ENCODE results near the gene TMEM45B. TPM values are rescaled to one million over a fixed set of nuclear protein-coding genes. Genes with fewer than 3 reads are reported as not detected.

Gene TMEM45B
- total and polyA plus RNA-seq, 8 donors, result 0.51 to 3.1 (median 1.6) TPM

DNA sequence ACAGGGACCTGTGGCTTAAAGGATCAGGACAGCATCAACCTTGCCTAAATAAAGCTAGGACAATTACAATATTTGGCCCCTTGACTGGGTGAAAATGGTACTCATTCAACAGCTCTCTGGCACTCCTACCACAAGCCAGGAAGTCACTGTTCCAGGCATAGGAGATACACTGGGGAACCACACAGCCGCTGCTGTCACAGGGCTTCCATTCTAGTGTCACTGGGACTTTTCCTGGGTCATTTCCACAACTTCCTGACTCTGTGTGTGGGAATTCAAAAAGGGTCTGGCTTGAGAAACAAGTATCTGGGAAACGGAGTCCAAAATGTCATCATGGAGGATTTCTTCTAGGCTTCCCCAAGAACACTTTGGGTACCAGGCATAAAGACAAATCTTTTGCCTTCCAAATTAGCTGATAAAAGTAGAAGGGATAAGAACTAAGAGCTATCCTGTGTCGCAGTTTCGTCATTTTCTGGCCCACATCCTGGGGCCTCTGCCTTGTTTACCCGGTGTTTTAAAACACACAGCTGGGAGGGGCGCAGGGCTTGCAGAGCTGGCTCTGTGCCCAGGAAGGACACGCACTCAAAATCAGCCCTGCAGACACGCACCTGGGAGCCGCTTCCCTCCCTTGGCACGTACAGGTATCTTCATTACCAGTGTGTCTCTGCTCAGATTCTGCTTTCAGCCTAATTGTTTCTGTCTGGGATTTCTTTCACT lies 38.0 kb downstream of the TMEM45B start:
- Histone ChIP-seq H3K9me3 (no peaks in the 10 kb centered on the region), H3K4me3 (no peak overlapping the region), H3K4me1 (peaks cover 0 to 9% (median 3%) of the 10 kb centered on the region in 3 donors), H3K27me3 (no peaks in the 10 kb centered on the region), H3K36me3 (no peaks in the 10 kb centered on the region), H3K27ac (peak overlapping the region in 2 of 4 donors; percentile 46 to 57)
- intact Hi-C loops (cut with DNase I), result no loop called here
- TF ChIP-seq, protein P1, sequence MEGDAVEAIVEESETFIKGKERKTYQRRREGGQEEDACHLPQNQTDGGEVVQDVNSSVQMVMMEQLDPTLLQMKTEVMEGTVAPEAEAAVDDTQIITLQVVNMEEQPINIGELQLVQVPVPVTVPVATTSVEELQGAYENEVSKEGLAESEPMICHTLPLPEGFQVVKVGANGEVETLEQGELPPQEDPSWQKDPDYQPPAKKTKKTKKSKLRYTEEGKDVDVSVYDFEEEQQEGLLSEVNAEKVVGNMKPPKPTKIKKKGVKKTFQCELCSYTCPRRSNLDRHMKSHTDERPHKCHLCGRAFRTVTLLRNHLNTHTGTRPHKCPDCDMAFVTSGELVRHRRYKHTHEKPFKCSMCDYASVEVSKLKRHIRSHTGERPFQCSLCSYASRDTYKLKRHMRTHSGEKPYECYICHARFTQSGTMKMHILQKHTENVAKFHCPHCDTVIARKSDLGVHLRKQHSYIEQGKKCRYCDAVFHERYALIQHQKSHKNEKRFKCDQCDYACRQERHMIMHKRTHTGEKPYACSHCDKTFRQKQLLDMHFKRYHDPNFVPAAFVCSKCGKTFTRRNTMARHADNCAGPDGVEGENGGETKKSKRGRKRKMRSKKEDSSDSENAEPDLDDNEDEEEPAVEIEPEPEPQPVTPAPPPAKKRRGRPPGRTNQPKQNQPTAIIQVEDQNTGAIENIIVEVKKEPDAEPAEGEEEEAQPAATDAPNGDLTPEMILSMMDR (IDR thresholded peaks at IDR 0.05), result no peak
- FAIRE-seq, result no peak
- WGBS, 2 donors, result 11% methylated on average over 10 of the region's 10 CpGs
- ATAC-seq, result peak; percentile 67 to 92 (median 90)
- DNase-seq, result peak; percentile 58 to 84 (median 74)

DNA sequence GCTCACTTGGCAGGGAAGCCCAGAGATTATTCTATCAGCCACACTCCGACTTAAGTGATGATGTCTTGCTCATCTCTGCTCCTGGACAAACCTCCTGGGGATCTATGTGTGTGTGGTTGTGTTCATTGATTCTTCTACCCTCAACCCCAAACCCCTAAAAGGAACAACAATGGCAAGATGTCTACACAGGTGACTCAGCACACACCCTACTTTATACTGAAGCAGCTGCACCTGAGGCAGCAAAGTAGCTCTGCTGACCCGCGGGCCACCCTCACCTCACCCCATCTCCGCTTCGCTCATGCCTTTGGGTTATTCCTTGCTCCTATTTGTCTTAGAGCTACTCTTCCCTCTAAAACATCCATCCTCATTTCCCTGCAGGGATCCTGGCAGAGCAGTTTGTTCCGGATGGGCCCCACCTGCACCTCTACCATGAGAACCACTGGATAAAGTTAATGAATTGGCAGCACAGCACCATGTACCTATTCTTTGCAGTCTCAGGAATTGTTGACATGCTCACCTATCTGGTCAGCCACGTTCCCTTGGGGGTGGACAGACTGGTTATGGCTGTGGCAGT lies 38.7 kb downstream of the TMEM45B start:
- H3K9me3 ChIP-seq, result no peaks in the 10 kb centered on the region

DNA sequence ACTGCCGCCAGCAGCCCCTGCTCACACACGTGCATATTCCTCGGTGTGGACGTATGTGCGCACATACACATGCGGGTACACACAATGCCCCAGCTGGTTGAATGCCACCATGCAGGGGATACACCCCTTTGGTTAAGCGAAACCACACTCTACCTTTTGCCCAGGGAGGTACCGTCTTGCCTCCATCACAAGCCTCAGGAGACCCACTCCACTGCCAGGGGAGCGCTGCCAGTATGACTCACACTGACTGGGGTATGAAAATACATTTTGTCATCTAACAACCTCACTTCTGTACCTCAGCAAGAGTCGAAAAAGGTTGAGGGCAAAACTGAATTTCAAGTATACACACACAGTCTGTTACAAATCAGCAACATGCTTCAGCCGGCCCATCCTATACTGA lies 39.4 kb downstream of the TMEM45B start:
- FAIRE-seq (no peak), ATAC-seq (no peak)
- WGBS, 2 donors, result 87 to 98% methylated on average over 11 of the region's 11 CpGs

More for the DNA sequence above, 38.7 kb downstream of the TMEM45B start:
- TF ChIP-seq, protein P1 (IDR thresholded peaks at IDR 0.05), result no peak
- intact Hi-C loops (cut with DNase I), result no loop called here
- FAIRE-seq (no peak), DNase-seq (no peak), ATAC-seq (peak in 3 of 4 donors; percentile 38 to 42 (median 41))
- WGBS, 2 donors, result 54 to 74% methylated on average over 7 of the region's 7 CpGs
- H3K27ac ChIP-seq, result peak overlapping the region in 2 of 4 donors; percentile 46 to 57
- H3K4me3 ChIP-seq, result no peak overlapping the region
- peaks cover 0 to 9% (median 3%) of the 10 kb centered on the region in 3 donors for H3K4me1 ChIP-seq
- no peaks in the 10 kb centered on the region for H3K36me3 ChIP-seq
- no peaks in the 10 kb centered on the region for H3K27me3 ChIP-seq

DNA sequence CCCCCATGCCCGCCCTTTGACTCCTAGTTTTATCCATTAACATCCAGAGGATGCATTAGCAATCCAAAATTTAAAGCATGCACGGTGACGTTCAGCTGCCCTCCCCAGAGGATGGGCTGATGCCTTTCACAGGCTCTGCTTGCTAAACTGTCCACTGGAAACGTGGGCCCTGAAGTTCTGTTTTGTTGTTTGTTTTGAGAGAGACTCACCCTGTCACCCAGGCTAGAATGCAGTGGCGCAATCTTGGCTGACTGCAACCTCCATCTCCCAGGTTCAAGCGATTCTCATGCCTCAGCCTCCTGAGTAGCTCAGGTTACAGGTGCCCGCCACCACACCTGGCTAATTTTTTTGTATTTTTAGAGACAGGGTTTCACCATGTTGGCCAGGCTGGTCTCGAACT lies 40.4 kb downstream of the TMEM45B start:
- intact Hi-C loops (cut with DNase I), result no loop called here
- Histone ChIP-seq H3K27ac (no peak overlapping the region), H3K36me3 (no peaks in the 10 kb centered on the region), H3K4me3 (no peak overlapping the region), H3K27me3 (no peaks in the 10 kb centered on the region), H3K4me1 (peaks cover 0 to 9% (median 3%) of the 10 kb centered on the region in 3 donors), H3K9me3 (no peaks in the 10 kb centered on the region)
- DNase-seq (no peak), FAIRE-seq (no peak), ATAC-seq (no peak)
- TF ChIP-seq, protein P1 (IDR thresholded peaks at IDR 0.05), result no peak
- 90 to 93% methylated on average over 8 of the region's 8 CpGs for WGBS, 2 donors

More for the DNA sequence above, 39.4 kb downstream of the TMEM45B start:
- Histone ChIP-seq H3K36me3 (no peaks in the 10 kb centered on the region), H3K27ac (no peak overlapping the region), H3K9me3 (no peaks in the 10 kb centered on the region), H3K27me3 (no peaks in the 10 kb centered on the region), H3K4me1 (peaks cover 0 to 9% (median 3%) of the 10 kb centered on the region in 3 donors), H3K4me3 (no peak overlapping the region)
- TF ChIP-seq, protein P1 (IDR thresholded peaks at IDR 0.05), result no peak
- intact Hi-C loops (cut with DNase I), result no loop called here
- DNase-seq, result no peak

Data from pancreas (tissue), 10 donors.